Measurements from ENCODE around the gene SPDYC.

DNA sequence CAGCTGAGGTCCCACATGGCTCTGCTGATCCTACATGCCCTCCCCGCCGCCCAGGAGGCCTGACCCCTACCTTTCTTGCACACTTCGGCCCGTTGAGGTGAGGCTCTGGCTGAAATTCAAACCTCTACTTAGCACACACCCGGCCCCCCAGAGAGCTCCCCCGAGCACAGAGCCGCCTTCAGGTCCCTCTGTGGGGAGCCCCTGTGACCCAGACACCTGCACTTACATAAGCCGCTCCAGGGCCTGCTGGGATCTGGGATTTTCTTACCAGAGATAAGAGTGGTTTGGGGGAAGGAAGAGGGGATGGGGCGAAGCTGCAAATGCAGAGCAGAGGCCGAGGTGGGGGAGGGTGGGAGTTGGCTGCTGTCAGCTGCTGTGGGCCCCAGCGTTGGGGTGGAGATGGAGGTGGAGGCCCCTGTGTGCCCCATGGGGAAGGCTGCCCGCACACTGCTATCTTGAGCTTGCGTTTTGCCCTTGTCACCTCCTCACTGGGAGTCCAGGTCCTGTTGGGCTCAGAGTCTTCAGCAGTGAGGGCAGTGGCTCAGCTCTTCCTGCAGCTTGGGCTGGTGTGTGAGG, 42.3 kb downstream of the SPDYC start:
- TF ChIP-seq EZH2phosphoT487 (IDR thresholded peaks at IDR 0.05; ENCODE audit: unreplicated experiment) (no peak), CTCF (conservative IDR thresholded peaks at IDR 0.05; ENCODE audit: low read depth in 2 of 2) (no peak), EZH2 (IDR thresholded peaks at IDR 0.05; ENCODE audit: low read depth, unreplicated experiment) (no peak)
